Left lobe of liver (tissue), 2 donors: Measurements from ENCODE around the gene DMXL2. TPM values are rescaled to one million over a fixed set of nuclear protein-coding genes. Genes with fewer than 3 reads are reported as not detected.
"Not testable (repeated sequence)": the region's sequence is repeated elsewhere in the genome, so short reads cannot be mapped to it uniquely, and the experiment has no call there.

Source experiments
- ATAC-seq: fragments of 200-7000 bp; cut with Tn5 transposase; one replicate; pipeline ENCODE4 v1.9.1; 2020; ENCODE audit warnings: mild to moderate bottlenecking, moderate library complexity
- DNase-seq: peaks from one replicate; pipeline ENCODE4 v3.0.0-alpha.2; 2020; ENCODE audit warnings: low spot score
- total RNA-seq: library from RNA; stranded (reverse); gene quantifications from one replicate; pipeline ENCODE4 v1.2.1, GENCODE V29; 2021
- donor health status: DM: no; HTN: no; CAD: no; lungs with moderate emphysema.
- donor health status: DM: no; HTN: yes; CAD: no.

The DMXL2 gene
- total RNA-seq, 1 donor from 2014 or later = 9.9 TPM

- no peak for DNase-seq
- ATAC-seq = no peak
These were observed 197.8 kb downstream of the DMXL2 start for GRCh38 chr15:51424780-51425179.

GRCh38 chr15:51423040-51423439 lies 199.5 kb downstream of the DMXL2 start:
- not testable (repeated sequence) for ATAC-seq, DNase-seq

- ATAC-seq = no peak
These were observed 206.4 kb downstream of the DMXL2 start for GRCh38 chr15:51416129-51416528.

GRCh38 chr15:51414256-51414860 lies 208.2 kb downstream of the DMXL2 start:
- ATAC-seq = no peak
- peak; percentile 1 for DNase-seq

More at GRCh38 chr15:51416129-51416528, 206.4 kb downstream of the DMXL2 start:
- DNase-seq = no peak

GRCh38 chr15:51405693-51406523 lies 216.7 kb downstream of the DMXL2 start:
- DNase-seq = peak; percentile 1
- ATAC-seq = no peak

GRCh38 chr15:51403946-51404695 lies 218.4 kb downstream of the DMXL2 start:
- ATAC-seq = peak; percentile 10
- peak; percentile 1 for DNase-seq

GRCh38 chr15:51403072-51403878 lies 219.3 kb downstream of the DMXL2 start:
- ATAC-seq = peak; percentile 80
- peak; percentile 21 for DNase-seq

GRCh38 chr15:51401872-51402517 lies 220.6 kb downstream of the DMXL2 start:
- ATAC-seq = peak; percentile 84
- DNase-seq = peak; percentile 48

- no peak for ATAC-seq
- DNase-seq = peak; percentile 24
These were observed 221.4 kb downstream of the DMXL2 start for GRCh38 chr15:51401051-51401780.

GRCh38 chr15:51398626-51399025 lies 223.9 kb downstream of the DMXL2 start:
- DNase-seq (no peak), ATAC-seq (no peak)

Other genes with a start within 250 kb of the DMXL2 start
- gene SCG3, start 58.7 kb upstream of the DMXL2 start, total RNA-seq = not detected
- 4.8 TPM for gene LYSMD2, start 114.9 kb upstream of the DMXL2 start, total RNA-seq
- gene TMOD2, start 128.8 kb upstream of the DMXL2 start, total RNA-seq = 1.4 TPM
- 21.2 TPM for gene TMOD3, start 206.9 kb upstream of the DMXL2 start, total RNA-seq